GM23248 (cell line): ENCODE data around the gene PTPN20.

Experiments
- EZH2 ChIP-seq: fragments of 200-600 bp; sonication (generic); IDR thresholded peaks from 2 replicates; pipeline ENCODE4 v1.6.1; 2018; ENCODE audit warnings: antibody characterized with exemption, mild to moderate bottlenecking; ENCODE audit not compliant: insufficient read depth, poor library complexity, severe bottlenecking
- EZH2phosphoT487 ChIP-seq: fragments of 200-600 bp; sonication (generic); IDR thresholded peaks from 2 replicates; pipeline ENCODE4 v1.6.1; 2018; ENCODE audit warnings: antibody characterized with exemption, moderate library complexity, mild to moderate bottlenecking, low read depth; ENCODE audit not compliant: insufficient read depth

- TF ChIP-seq EZH2: no peak
- TF ChIP-seq EZH2phosphoT487: no peak
Observed at GRCh38 chr10:47047127-47047504, 135.9 kb downstream of the PTPN20 start.
